A549 treated with ZK216348 at 1 μM for 4 hours (cell line): ENCODE data around the gene COX8C. TPM values are rescaled to one million over a fixed set of nuclear protein-coding genes. Genes with fewer than 3 reads are reported as not detected.

Experiments
- total RNA-seq: library from RNA; stranded (reverse); fragments of 200-300 nt; extraction: Qiagen RNA extraction; gene quantifications from 5 replicates; pipeline ENCODE4 v1.2.3, GENCODE V29; 2022; ENCODE audit warnings: low read depth

The COX8C gene, protein sequence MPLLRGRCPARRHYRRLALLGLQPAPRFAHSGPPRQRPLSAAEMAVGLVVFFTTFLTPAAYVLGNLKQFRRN
- total RNA-seq: not detected in 5 replicates

GRCh38 chr14:93346926-93347721, at the start of gene COX8C:
Gene COX8C (plus strand): TSS chr14:93347182. CDS start chr14:93347269, 87 bp downstream.

GRCh38 chr14:93332853-93333630, 13.9 kb upstream of the COX8C start, which contains the start of gene BTBD7:
Gene BTBD7 (minus strand): TSS chr14:93333036. CDS start chr14:93296051, 36,985 bp downstream.

Other genes starting within 250 kb of the COX8C start
- gene ITPK1, start 231.3 kb upstream of the COX8C start, total RNA-seq: 42.0 to 64.4 TPM (median 60.7 TPM) in 5 replicates
- 10.3 to 15.1 TPM (median 13.5 TPM) in 5 replicates for gene MOAP1, start 162.3 kb upstream of the COX8C start, total RNA-seq
- 29.4 to 44.0 TPM (median 33.7 TPM) in 5 replicates for gene LYSET, start 161.9 kb upstream of the COX8C start, total RNA-seq
- gene GON7, start 140.1 kb upstream of the COX8C start, total RNA-seq: 11.7 to 17.2 TPM (median 14.5 TPM) in 5 replicates
- gene UBR7, start 139.9 kb upstream of the COX8C start, total RNA-seq: 21.5 to 29.6 TPM (median 27.6 TPM) in 5 replicates
- gene BTBD7, start 14.1 kb upstream of the COX8C start, total RNA-seq: 8.2 to 12.9 TPM (median 12.0 TPM) in 5 replicates
- gene UNC79, start 83.8 kb downstream of the COX8C start, total RNA-seq: 0.01 to 0.04 TPM in 2 of 5 replicates, not detected in the others